Activated CD8-positive, alpha-beta memory T cell treated with anti-CD3 and anti-CD28 coated beads for 48 hours (primary cell): ENCODE data around the gene GGCX.

Experiments
- DNase-seq, 3 experiments: peaks; one replicate each; pipeline ENCODE4 v3.0.0-alpha.2; 2020; ENCODE audit warnings: low read depth in 2 of 3, low spot score in 2 of 3

Gene GGCX

GRCh38 chr2:85522090-85522647 is 39.1 kb downstream of the GGCX start:
- DNase-seq, result no peak

DNA sequence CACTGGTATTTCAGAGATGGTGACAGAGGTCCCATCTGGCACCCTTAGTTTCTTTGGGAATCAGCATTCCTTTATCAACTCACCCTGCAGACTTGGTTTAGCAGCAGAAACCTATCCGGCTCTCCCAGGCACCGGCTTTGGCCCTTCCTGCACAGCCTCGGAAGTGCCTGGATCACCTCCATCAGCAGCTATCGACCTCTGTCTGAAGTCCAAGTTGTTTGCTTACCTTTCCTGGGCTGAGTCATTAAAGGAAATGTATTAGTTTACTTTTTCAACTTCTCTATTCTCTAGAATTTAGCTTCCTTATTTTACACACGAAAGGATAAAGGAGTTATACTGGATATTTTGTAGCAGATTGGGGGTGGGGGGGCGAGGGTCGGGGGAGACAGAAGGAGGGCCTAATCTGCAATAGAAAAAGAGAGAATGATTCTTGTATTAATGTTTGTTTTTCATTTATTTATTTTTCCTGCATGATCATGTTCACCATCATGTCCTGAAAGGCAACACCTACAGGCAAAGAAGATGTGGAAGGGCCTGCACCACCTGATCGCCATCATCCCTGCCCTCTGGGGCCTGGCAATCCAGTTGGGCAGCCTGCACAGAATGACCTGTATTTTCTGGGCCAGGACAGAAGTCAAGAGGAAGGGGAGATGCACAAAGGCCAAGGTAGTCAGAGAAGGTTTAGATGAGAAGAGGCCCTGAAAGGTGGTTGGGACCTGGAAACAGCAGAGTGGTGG is 44.5 kb downstream of the GGCX start:
- DNase-seq, result no peak

GRCh38 chr2:85514323-85514722 is 47.0 kb downstream of the GGCX start:
- no peak for DNase-seq

- no peak for DNase-seq
Measured at GRCh38 chr2:85511008-85511811, 50.1 kb downstream of the GGCX start.

DNA sequence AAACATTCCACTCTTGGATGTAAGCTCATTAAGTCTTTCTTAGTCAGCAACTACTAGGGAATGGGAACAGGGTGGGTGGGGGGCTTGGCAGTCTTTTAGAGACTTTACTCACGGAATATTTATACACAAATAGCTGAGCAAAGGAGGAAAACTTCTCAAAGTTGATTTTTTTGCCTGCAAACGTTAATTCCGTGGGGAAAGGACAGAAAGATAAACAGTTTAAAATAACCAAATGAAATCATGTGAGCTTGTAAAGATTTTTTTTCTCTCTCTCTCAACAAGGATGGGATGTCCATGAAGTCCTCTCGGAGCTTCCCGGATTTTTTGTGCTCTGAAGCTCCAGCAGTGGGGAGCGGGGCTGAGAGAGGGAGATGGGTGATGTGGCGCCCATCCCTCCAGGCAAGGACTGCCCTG is 54.5 kb downstream of the GGCX start:
- no peak for DNase-seq

- DNase-seq, result no peak
Measured at GRCh38 chr2:85505551-85506238, 55.6 kb downstream of the GGCX start.

- no peak for DNase-seq
Measured at GRCh38 chr2:85504778-85505261, 56.5 kb downstream of the GGCX start.

DNA sequence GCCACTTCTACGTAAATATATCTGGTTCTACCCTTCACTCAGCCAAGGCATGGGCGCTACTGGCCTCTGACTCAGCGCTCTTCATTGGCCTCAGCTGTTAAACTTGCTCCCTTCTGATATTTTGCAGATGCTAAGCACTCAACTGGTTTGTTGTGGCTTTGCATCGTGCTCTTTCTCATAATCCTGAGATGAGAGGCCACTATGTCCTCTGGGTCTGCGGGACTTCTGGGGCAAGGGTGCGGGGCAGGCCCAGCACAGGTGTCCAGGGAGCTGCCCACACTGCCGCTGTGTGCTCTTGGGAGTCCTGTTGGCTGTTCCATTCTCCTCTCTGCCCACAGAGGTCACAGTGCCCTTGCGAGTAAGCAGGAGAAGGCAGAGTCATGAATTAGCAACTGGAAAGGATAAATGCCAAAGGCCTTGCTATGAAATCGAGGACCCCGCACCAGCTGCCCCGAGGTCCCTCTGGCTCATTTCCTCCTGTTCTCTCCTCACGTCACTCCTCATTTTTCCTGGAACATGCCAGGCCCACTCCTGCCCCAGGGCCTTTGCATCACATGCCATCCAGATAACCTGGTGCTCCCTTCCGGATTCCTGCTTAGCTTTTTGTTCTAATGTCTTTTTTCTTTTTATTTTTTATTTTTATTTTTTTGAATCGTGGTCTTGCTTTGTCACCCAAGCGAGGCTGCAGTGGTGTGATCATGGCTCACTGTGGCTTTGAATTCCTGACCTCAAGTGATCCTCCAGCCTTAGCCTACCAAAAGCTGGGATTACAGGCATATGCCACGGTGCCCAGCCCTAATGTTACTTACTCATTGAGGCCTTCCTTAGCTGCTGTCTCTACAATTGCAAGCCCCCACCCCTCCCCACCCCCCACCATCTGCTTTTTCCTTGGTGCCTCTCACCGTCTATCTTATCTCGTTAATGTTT is 57.2 kb downstream of the GGCX start:
- DNase-seq, result no peak

GRCh38 chr2:85503168-85503850 is 58.0 kb downstream of the GGCX start:
- no peak for DNase-seq

- no peak for DNase-seq
Measured at GRCh38 chr2:85502720-85503119, 58.6 kb downstream of the GGCX start.

GRCh38 chr2:85501248-85501647 is 60.0 kb downstream of the GGCX start:
- no peak for DNase-seq

- no peak for DNase-seq
Measured at GRCh38 chr2:85497944-85498630, 63.2 kb downstream of the GGCX start.

DNA sequence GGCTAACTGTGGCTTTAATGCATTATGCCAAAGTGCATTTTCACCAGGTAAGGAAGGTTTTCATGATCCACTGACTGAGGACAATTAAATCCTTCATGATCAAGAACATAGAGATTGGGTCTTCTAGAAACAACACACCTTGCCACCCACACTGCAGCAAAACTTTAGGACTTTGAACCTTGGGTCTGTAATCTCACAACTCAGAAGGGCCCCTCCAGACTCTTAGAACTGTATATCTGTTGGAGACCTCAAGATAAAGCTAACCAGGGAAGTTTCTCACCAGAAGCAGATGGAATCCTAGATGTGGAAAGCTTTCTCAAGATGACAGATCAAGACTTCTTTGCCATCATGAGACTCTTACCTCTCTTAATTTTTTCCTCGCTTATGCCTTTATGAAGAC is 64.9 kb downstream of the GGCX start:
- no peak for DNase-seq
